Measurements from ENCODE around the gene ARID2. TPM values are rescaled to one million over a fixed set of nuclear protein-coding genes. Genes with fewer than 3 reads are reported as not detected.

The ARID2 gene
- total and polyA plus RNA-seq, 2 of the 13 experiments (the other 11 are each of a cell fraction or from before 2014, with no cell fraction given), result 15.9 to 22.2 TPM

GRCh38 chr12:45726603-45727300 lies 2.8 kb upstream of the ARID2 start (continued):
- TF ChIP-seq, protein P1, sequence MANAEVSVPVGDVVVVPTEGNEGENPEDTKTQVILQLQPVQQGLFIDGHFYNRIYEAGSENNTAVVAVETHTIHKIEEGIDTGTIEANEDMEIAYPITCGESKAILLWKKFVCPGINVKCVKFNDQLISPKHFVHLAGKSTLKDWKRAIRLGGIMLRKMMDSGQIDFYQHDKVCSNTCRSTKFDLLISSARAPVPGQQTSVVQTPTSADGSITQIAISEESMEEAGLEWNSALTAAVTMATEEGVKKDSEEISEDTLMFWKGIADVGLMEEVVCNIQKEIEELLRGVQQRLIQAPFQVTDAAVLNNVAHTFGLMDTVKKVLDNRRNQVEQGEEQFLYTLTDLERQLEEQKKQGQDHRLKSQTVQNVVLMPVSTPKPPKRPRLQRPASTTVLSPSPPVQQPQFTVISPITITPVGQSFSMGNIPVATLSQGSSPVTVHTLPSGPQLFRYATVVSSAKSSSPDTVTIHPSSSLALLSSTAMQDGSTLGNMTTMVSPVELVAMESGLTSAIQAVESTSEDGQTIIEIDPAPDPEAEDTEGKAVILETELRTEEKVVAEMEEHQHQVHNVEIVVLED (CRISPR knock-in tag; IDR thresholded peaks at IDR 0.05; ENCODE audit: borderline replicate concordance), result 0 out of 2 replicates have a peak, but pooled peaks have one; percentile 6
- TF ChIP-seq ZNF678 (CRISPR knock-in tag; IDR thresholded peaks at IDR 0.05) (no peak), ZNF670 (CRISPR knock-in tag; IDR thresholded peaks at IDR 0.05; ENCODE audit: borderline replicate concordance) (0 out of 2 replicates have a peak, but pooled peaks have one; percentile 27)

DNA sequence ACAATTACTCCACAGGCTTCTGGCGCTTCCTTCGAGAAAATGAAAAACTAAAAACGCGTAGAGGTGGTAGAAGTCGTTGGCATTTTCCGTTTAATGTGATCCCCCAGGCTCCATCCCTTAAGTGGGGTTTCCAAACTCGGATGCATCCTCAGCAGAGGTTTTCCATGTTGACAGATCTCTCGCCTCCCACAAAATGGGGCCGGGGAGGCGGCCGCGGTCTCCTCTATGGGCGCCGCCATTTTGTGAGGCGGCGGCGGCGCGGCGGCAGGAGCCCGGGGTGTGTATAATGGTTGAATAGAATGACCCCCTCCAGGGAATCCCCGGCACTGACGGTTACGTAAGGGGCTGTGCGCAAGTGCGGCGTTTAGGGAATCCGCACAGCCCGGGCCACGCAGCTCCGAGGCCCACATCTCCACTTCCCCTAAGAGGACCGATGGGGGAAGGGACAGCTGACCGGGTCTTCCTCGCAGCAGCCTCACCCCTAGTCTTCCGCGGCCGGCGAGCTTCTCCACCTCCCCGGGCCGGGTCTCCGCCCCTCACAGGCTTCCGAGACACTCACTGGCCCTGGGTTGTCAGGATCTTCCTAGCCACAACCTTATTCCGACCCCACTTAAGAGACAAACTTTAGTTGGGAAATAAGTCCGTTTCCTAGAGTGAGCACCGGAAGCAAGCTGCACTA lies 2.1 kb upstream of the ARID2 start:
- Histone ChIP-seq H2AFZ (ENCODE audit: low read length) (peak overlapping the region; percentile 37), H3K36me3 (replicated peaks in 1 of 2; ENCODE audit: control insufficient read depth in 1 of 2, insufficient read depth in 2 of 2, low read length in 2 of 2) (no peaks in the 10 kb centered on the region), H3K79me2 (ENCODE audit: insufficient read depth, low read length) (peaks cover 61% of the 10 kb centered on the region), H4K20me1 (ENCODE audit: insufficient read depth, low read length) (peaks cover 3% of the 10 kb centered on the region; the same call in 1 of the 2 replicates), H3K4me3 (replicated peaks in 1 of 3; ENCODE audit: insufficient read depth in 1 of 3, low read depth in 2 of 3, low read length in 3 of 3) (peak overlapping the region; percentile 93 to 99 (median 97)), H3K4me1 (ENCODE audit: insufficient read depth, low read length) (peaks cover 23% of the 10 kb centered on the region), H3K9ac (ENCODE audit: insufficient read depth, low read depth, low read length) (peak overlapping the region; percentile 93), H3K9me3 (ENCODE audit: low read length) (no peaks in the 10 kb centered on the region), H3K27ac (ENCODE audit: extremely low read length, insufficient read depth, low read length) (peak overlapping the region; percentile 95), H3K4me2 (ENCODE audit: low read depth, low read length) (peak overlapping the region; percentile 89), H3K27me3 (ENCODE audit: control insufficient read depth in 1 of 2, insufficient read depth in 2 of 2, low read length in 2 of 2) (no peaks in the 10 kb centered on the region; a peak in 1 of 5 replicates)
- no peak for FAIRE-seq
- intact Hi-C loops (cut with micrococcal nuclease; ENCODE audit: unreplicated experiment) (loop anchor here (5.0 kb wide), 2 partner anchors 265 to 535 kb away; partner anchors contain the start of gene SCAF11), in situ Hi-C loops (cut with HindIII; ENCODE audit: extremely low pct_ligation_motif_present, low pct_unique_long_range_greater_than_20kb) (loop anchor here (5.0 to 25.0 kb wide), 2 partner anchors 185 to 540 kb away; no protein-coding TSS in a partner anchor)
- under 1% methylated on average over 20 of the region's 45 CpGs for WGBS (ENCODE audit: low lambda C conversion rate)
- ChIA-PET CTCF (ENCODE audit: low intra/inter-chr PET ratio, low total read pairs) (no interaction called here), POLR2A (interaction anchor here (1.3 to 3.5 kb wide), 2 partner anchors 35 to 264 kb away, joined by 3 to 24 read pairs; partner anchors contain the start of gene SCAF11)
- DNase-seq (ENCODE audit: low spot score), result peak; percentile 94
- no TSS peak for BruUV-seq (replicated peaks)
- ATAC-seq, result peak; percentile 66
- peak; percentile 67; the same call in 1 of the 2 replicates for TF ChIP-seq PHF20 (CRISPR knock-in tag; IDR thresholded peaks at IDR 0.05)
- TF ChIP-seq PRDM10 (CRISPR knock-in tag; IDR thresholded peaks at IDR 0.05; ENCODE audit: low read depth), result peak; percentile 59; the same call in 1 of the 2 replicates
- no peak for TF ChIP-seq ZNF382 (CRISPR knock-in tag; IDR thresholded peaks at IDR 0.05; ENCODE audit: borderline replicate concordance)
- TF ChIP-seq TRIM24 (CRISPR knock-in tag; IDR thresholded peaks at IDR 0.05), result no peak
- TF ChIP-seq, protein P2, sequence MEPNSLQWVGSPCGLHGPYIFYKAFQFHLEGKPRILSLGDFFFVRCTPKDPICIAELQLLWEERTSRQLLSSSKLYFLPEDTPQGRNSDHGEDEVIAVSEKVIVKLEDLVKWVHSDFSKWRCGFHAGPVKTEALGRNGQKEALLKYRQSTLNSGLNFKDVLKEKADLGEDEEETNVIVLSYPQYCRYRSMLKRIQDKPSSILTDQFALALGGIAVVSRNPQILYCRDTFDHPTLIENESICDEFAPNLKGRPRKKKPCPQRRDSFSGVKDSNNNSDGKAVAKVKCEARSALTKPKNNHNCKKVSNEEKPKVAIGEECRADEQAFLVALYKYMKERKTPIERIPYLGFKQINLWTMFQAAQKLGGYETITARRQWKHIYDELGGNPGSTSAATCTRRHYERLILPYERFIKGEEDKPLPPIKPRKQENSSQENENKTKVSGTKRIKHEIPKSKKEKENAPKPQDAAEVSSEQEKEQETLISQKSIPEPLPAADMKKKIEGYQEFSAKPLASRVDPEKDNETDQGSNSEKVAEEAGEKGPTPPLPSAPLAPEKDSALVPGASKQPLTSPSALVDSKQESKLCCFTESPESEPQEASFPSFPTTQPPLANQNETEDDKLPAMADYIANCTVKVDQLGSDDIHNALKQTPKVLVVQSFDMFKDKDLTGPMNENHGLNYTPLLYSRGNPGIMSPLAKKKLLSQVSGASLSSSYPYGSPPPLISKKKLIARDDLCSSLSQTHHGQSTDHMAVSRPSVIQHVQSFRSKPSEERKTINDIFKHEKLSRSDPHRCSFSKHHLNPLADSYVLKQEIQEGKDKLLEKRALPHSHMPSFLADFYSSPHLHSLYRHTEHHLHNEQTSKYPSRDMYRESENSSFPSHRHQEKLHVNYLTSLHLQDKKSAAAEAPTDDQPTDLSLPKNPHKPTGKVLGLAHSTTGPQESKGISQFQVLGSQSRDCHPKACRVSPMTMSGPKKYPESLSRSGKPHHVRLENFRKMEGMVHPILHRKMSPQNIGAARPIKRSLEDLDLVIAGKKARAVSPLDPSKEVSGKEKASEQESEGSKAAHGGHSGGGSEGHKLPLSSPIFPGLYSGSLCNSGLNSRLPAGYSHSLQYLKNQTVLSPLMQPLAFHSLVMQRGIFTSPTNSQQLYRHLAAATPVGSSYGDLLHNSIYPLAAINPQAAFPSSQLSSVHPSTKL (CRISPR knock-in tag; IDR thresholded peaks at IDR 0.05), result peak; percentile 84
- TF ChIP-seq ZNF577 (CRISPR knock-in tag; IDR thresholded peaks at IDR 0.05; ENCODE audit: borderline replicate concordance, low read depth), result no peak

Measured in HepG2 (cell line).